Measurements from ENCODE around the gene ATP5F1A.

- TF ChIP-seq CREB1 (IDR thresholded peaks at IDR 0.05; ENCODE audit: low read depth): no peak
- no peak for TF ChIP-seq RAD21 (IDR thresholded peaks at IDR 0.05; ENCODE audit: low read depth)
Observed at GRCh38 chr18:46034230-46034629, 63.9 kb downstream of the ATP5F1A start.
